Fibroblast of lung (primary cell): Measurements from ENCODE around the gene DZANK1. TPM values are rescaled to one million over a fixed set of nuclear protein-coding genes. Genes with fewer than 3 reads are reported as not detected.

Source experiments
- DNase-seq, 2 donors: peaks; one replicate each; pipeline versions ENCODE4 v3.0.0 to v3.0.0-alpha.2; 2010; ENCODE audit warnings: low read depth in 2 of 2
- H2AFZ ChIP-seq: 2 replicates; pipeline ENCODE4 v1.5.1; 2012; ENCODE audit warnings: low read length, control low read depth, inconsistent platforms
- H3K27ac ChIP-seq: 2 replicates; pipeline ENCODE4 v1.5.1; 2011; ENCODE audit warnings: low read length, control low read depth; ENCODE audit not compliant: insufficient read depth
- H3K27me3 ChIP-seq: 2 replicates; pipeline ENCODE4 v1.5.1; 2011; ENCODE audit warnings: mild to moderate bottlenecking, low read length; ENCODE audit not compliant: control insufficient read depth, insufficient read depth
- H3K36me3 ChIP-seq: 2 replicates; pipeline ENCODE4 v1.5.1; 2011; ENCODE audit warnings: low read length; ENCODE audit not compliant: control insufficient read depth, insufficient read depth
- H3K4me1 ChIP-seq: 2 replicates; pipeline ENCODE4 v1.5.1; 2011; ENCODE audit warnings: low read length; ENCODE audit not compliant: control insufficient read depth, insufficient read depth; ENCODE audit errors: extremely low read depth
- H3K4me2 ChIP-seq: 2 replicates; pipeline ENCODE4 v1.5.1; 2011; ENCODE audit warnings: low read length, control low read depth; ENCODE audit not compliant: insufficient read depth; ENCODE audit errors: extremely low read depth
- H3K4me3 ChIP-seq, 4 experiments: fragments of 200-600 bp in 1 of 4; sonication (generic) in 1 of 4; replicated peaks in 1 of 4; 2 replicates each; pipeline ENCODE4 v1.5.1; 2011 to 2016; ENCODE audit warnings: low read length in 4 of 4, low read depth in 3 of 4, mild to moderate bottlenecking in 3 of 4, control low read depth in 2 of 4, inconsistent platforms in 1 of 4, mixed read lengths in 1 of 4; ENCODE audit not compliant: insufficient read depth in 1 of 4; ENCODE audit errors: control extremely low read depth in 1 of 4
- H3K79me2 ChIP-seq: 2 replicates; pipeline ENCODE4 v1.5.1; 2012; ENCODE audit warnings: mild to moderate bottlenecking, low read length, inconsistent platforms; ENCODE audit not compliant: control insufficient read depth, insufficient read depth
- H3K9ac ChIP-seq: 2 replicates; pipeline ENCODE4 v1.5.1; 2011; ENCODE audit warnings: mild to moderate bottlenecking, low read length, control low read depth; ENCODE audit not compliant: insufficient read depth
- H3K9me3 ChIP-seq: 2 replicates; pipeline ENCODE4 v1.5.1; 2012; ENCODE audit warnings: low read depth, low read length; ENCODE audit not compliant: control insufficient read depth, insufficient read depth
- H4K20me1 ChIP-seq: 2 replicates; pipeline ENCODE4 v1.5.1; 2011; ENCODE audit warnings: low read length; ENCODE audit not compliant: control insufficient read depth, insufficient read depth; ENCODE audit errors: extremely low read depth
- CTCF ChIP-seq, 2 donors: IDR thresholded peaks in 1 of 2; conservative IDR thresholded peaks in 1 of 2; 1 replicate in 1 of 2; 2 replicates in 1 of 2; pipeline ENCODE4 v1.5.1; 2011 to 2012; ENCODE audit warnings: low read length in 2 of 2, control low read depth in 1 of 2, inconsistent platforms in 1 of 2, low read depth in 1 of 2, mild to moderate bottlenecking in 1 of 2
- EZH2 ChIP-seq: IDR thresholded peaks from 2 replicates; pipeline ENCODE4 v1.5.1; 2012; ENCODE audit warnings: low read length, control low read depth, mild to moderate bottlenecking; ENCODE audit errors: missing control alignments
- polyA plus RNA-seq, 2 donors: library from polyadenylated mRNA; depleted of rRNA in 1 of 2; stranded (reverse) in 1 of 2; unstranded in 1 of 2; fragments of >200 nt; gene quantifications; 2 replicates each; pipeline ENCODE4 v1.2.1, GENCODE V29; 2011 to 2012; ENCODE audit warnings: missing spikeins in 1 of 2
- total RNA-seq: library from RNA; depleted of rRNA; stranded (reverse); fragments of >200 nt; gene quantifications from 2 replicates; pipeline ENCODE4 v1.2.1, GENCODE V29; 2014

DZANK1 gene
- total and polyA plus RNA-seq, 2 donors (not counting 1 experiment from before 2014, with no cell fraction given): 0.83 to 1.2 TPM

GRCh38 chr20:18372296-18372695 lies 94.5 kb downstream of the DZANK1 start:
- Histone ChIP-seq H3K36me3 (no peaks in the 10 kb centered on the region), H3K9ac (no peak overlapping the region), H3K4me3 (no peak overlapping the region), H3K27me3 (no peaks in the 10 kb centered on the region), H4K20me1 (no peaks in the 10 kb centered on the region), H3K27ac (no peak overlapping the region), H3K4me1 (no peaks in the 10 kb centered on the region), H3K79me2 (no peaks in the 10 kb centered on the region), H2AFZ (no peak overlapping the region), H3K4me2 (no peak overlapping the region), H3K9me3 (no peaks in the 10 kb centered on the region)
- no peak for TF ChIP-seq CTCF (conservative IDR thresholded peaks at IDR 0.05 in 1 of 2, IDR thresholded peaks at IDR 0.05 in 1 of 2; ENCODE audit: low read depth in 1 of 2, low read length in 2 of 2)
- TF ChIP-seq EZH2: no peak
- no peak for DNase-seq

- no peak for DNase-seq
These were observed 102.1 kb downstream of the DZANK1 start for GRCh38 chr20:18364768-18365167.

GRCh38 chr20:18363708-18364107 lies 103.1 kb downstream of the DZANK1 start:
- no peak for DNase-seq
- H3K9me3 ChIP-seq: no peaks in the 10 kb centered on the region
- no peaks in the 10 kb centered on the region for H3K4me1 ChIP-seq
- H3K4me2 ChIP-seq: no peak overlapping the region
- no peaks in the 10 kb centered on the region for H3K36me3 ChIP-seq
- H3K4me3 ChIP-seq: no peak overlapping the region
- H3K9ac ChIP-seq: no peak overlapping the region
- H3K27ac ChIP-seq: no peak overlapping the region
- no peaks in the 10 kb centered on the region for H3K27me3 ChIP-seq
- no peak overlapping the region for H2AFZ ChIP-seq
- H4K20me1 ChIP-seq: no peaks in the 10 kb centered on the region
- TF ChIP-seq EZH2 (no peak), CTCF (conservative IDR thresholded peaks at IDR 0.05 in 1 of 2, IDR thresholded peaks at IDR 0.05 in 1 of 2; ENCODE audit: low read depth in 1 of 2, low read length in 2 of 2) (no peak)
- no peaks in the 10 kb centered on the region for H3K79me2 ChIP-seq

More at GRCh38 chr20:18364768-18365167, 102.1 kb downstream of the DZANK1 start:
- Histone ChIP-seq H3K9me3 (no peaks in the 10 kb centered on the region), H3K27me3 (no peaks in the 10 kb centered on the region), H4K20me1 (no peaks in the 10 kb centered on the region), H3K36me3 (no peaks in the 10 kb centered on the region), H3K79me2 (no peaks in the 10 kb centered on the region), H3K9ac (no peak overlapping the region), H3K4me2 (no peak overlapping the region), H3K27ac (no peak overlapping the region), H2AFZ (no peak overlapping the region), H3K4me1 (no peaks in the 10 kb centered on the region), H3K4me3 (no peak overlapping the region)
- no peak for TF ChIP-seq CTCF (conservative IDR thresholded peaks at IDR 0.05 in 1 of 2, IDR thresholded peaks at IDR 0.05 in 1 of 2; ENCODE audit: low read depth in 1 of 2, low read length in 2 of 2)
- TF ChIP-seq EZH2: no peak
